CD4-positive, alpha-beta T cell treated with Interleukin-15 for 1 hour (primary cell): ENCODE results near the gene RHOU.
"Not testable (repeated sequence)": the region's sequence is repeated elsewhere in the genome, so short reads cannot be mapped to it uniquely, and the experiment has no call there.

Experiments
- DNase-seq: peaks from one replicate; pipeline ENCODE4 v3.0.0-alpha.2; 2020

The RHOU gene

GRCh38 chr1:228763561-228763960 is 28.3 kb downstream of the RHOU start:
- DNase-seq, result no peak

DNA sequence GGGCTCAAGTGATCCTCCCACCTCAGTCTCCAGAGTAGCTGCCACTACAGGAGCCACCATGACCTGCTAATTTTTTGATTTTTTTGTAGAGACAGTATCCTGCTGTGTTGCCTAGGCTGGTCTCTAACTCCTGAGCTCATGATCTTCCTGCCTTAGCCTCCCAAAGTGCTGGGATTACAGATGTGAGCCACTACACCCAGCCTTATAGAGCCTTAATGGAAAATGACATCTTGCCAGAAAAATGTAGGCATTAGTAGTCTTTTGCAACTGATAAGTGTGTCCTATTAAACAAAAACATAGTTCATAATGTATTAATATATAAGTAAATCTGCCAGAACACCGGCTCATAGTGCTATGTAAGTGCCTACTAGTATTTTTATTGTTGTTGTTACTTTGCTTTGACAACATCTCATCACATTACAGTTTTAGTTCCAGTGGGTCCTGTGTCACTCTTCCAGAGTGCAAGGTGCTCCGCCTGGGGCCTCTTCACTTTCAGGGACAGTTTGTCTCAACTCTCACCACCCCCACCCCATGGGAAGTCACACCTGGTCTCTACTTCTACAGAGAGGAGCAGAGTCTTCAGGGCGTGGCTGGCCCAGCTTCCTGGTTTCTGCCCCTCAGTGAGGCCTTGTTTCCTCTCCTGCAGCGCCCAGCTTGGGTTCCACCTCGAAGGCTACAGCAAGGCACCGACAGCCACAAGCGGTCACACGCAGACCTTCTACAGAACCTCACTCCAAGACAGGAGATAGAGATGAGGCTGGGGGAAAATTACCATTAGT is 30.1 kb downstream of the RHOU start:
- DNase-seq, result peak; percentile 46

GRCh38 chr1:228766788-228767187 is 31.5 kb downstream of the RHOU start:
- no peak for DNase-seq

DNA sequence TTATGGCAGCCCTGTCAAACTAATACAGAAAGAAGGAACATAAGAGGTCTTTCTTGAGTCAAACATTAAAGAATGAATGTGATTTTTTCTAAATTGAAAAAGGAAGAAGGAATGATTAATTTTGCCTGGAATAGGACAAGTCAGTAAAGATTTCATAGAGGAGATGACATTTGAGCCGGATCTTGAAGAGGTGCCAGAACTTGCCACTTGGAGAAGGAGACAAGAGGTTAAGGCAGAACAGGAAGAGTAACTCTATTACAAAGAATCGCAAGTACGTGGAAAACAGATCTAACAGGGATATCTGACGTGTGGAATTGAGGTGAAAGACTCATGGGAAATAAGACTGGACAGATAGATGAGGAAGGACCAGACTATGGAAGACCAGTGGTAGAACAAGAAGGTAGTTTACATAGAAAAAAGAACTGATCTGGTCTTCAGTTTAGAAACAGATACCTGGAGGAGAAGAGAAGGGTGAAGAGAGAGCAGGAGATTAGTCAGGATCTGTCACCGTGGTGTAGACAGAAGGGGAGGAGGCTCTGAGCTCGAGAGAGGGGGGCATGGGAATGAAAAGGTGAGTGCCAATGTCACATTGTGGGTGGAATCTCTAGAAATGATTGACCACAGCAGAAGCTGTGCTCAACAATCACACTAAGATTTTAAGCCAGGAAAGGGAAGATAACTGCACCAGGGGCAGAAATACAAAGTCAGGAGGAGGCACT is 32.5 kb downstream of the RHOU start:
- DNase-seq, result no peak

- no peak for DNase-seq
These were observed 33.2 kb downstream of the RHOU start for GRCh38 chr1:228768355-228769000.

GRCh38 chr1:228770779-228771223 is 35.5 kb downstream of the RHOU start:
- no peak for DNase-seq

GRCh38 chr1:228772516-228773212 is 37.4 kb downstream of the RHOU start:
- DNase-seq, result no peak

- DNase-seq, result not testable (repeated sequence)
These were observed 40.7 kb downstream of the RHOU start for GRCh38 chr1:228775946-228776345.

DNA sequence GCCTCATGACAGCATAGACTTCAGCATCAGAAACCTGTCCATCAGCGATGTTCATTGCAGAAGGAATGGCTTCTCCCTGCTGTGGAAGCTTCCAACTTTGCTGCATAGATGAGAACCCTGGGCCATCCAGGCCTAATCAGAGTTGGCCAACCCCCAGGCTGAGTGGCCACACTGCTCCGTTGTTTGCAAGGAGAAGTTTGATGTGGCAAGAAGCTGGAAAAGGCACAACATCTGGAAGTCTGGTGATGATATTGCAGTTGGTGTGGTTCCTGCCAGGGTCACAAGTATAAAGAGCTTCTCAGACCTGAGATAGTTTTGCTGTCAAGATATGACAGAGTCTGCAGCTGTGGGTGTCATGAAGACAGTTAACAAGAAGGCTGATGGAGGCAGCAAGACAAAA is 41.2 kb downstream of the RHOU start:
- no peak for DNase-seq

DNA sequence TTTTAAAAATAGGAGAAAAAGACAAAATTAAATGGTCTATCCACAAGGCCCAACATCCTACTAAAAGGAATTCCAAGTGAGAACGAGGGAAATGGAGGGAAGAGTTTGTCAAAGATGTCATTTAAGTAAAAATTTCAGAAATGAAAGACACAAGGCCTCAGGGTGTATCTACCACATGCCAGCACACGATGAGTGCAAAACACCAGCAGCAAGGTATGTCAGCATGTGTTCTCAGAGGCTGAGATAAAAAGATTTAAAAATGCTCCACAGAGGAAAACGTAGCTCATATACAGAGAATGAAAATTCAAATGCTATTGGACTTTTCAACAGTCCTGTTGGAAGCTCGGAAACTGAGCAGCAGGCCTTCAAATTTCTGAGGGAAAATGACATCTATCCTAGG is 42.0 kb downstream of the RHOU start:
- no peak for DNase-seq

DNA sequence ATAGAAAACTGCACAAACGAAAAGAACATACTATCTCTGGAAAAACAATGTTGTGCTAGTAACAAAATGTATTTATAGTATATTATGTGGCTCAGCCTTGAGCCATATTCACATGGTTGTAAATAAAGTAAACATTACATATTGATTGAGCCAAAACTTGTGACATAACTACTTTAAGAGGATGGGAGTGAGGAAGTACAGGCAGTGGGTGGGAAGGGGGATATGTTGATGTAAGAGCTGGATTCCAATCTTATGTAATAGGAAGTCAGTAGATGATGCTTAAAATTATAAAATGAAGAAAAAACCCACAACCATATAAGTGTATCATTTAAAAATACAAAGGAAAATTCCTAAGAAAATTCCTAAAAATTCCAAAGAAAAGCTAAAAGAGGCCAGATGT is 42.7 kb downstream of the RHOU start:
- no peak for DNase-seq

- no peak for DNase-seq
These were observed 43.2 kb downstream of the RHOU start for GRCh38 chr1:228778466-228778865.

DNA sequence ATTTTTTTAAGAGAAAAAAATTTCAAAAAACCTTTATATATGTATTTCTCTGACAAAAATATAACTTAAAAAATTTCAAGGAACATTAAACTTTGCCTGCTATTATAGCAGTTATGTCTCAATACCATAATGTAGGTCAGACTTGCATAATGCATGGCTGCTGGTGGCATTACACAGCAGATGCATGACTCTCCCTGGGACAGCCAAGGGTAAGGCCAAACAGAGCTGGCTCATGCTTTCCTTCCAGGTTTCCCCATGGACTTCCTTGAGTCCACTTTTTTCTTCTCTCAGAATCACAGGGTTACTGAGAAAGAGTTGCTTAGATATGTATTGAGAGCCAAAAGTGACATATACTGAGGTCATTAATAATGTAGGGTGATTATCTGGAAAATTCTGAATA is 43.7 kb downstream of the RHOU start:
- DNase-seq, result peak; percentile 26

DNA sequence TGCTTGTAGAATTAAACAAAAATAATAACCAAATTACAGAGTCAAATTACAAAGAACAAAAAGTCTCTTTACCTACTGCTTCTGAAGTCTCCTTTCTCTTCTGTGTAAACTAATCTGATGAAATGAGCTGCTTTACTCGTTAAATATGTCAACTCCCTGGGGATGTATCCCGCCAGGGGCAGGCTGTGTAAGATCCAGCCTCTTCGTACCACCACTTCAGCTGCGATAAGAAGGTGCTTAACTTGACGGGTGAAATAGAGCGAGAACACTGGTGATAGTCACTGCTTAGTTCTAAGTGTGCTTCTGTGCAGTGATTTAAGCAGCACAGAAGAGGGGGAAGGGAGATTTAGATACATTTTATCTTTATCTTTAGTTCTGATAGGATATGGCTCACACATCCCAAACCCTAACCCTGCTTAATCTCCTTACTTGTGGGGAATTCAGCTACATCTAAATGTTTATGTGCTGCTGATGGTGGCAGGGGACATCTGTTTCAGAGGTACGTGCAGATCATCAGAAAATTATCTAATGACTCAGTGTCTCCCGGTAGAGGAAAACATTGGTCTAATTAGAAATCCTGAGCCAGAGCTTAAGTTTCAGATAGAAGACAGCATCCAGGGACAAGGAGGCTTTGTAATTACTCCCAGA is 46.0 kb downstream of the RHOU start:
- no peak for DNase-seq

DNA sequence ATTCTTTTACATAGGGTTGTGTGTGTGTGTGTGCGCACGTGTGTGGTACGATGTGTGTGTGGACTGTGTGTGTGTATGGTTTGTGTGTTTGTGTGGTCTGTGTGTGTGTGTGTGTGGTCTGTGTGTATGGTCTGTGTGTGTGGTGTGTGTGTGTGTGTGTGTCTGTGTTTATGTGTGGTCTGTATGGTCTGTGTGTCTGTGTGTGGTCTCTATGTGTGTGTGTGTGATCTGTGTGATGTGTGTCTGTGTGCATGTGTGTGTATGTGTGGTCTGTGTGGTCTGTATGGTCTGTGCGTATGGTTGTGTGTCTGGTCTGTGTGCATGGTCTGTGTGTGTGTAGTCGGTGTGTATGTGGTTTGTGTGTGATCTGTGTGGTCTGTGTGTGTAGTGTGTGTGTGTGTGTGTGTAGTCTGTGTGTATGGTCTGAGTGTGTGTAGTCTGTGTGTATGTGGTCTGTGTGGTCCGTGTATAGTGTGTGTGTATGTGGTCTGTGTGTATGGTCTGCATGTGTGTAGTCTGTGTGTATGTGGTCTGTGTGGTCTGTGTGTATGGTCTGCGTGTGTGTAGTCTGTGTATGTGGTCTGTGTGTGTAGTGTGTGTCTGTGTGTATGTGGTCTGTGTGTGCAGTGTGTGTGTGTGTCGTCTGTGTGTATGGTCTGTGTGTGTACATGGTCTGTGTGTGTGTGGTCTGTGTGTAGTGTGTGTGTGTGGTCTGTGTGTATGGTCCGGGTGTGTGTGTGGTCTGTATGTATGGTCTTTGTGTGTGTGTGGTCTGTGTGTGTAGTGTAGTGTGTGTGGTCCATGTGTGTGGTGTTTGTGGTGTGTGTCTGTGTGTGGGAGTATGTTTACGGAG is 46.8 kb downstream of the RHOU start:
- no peak for DNase-seq

DNA sequence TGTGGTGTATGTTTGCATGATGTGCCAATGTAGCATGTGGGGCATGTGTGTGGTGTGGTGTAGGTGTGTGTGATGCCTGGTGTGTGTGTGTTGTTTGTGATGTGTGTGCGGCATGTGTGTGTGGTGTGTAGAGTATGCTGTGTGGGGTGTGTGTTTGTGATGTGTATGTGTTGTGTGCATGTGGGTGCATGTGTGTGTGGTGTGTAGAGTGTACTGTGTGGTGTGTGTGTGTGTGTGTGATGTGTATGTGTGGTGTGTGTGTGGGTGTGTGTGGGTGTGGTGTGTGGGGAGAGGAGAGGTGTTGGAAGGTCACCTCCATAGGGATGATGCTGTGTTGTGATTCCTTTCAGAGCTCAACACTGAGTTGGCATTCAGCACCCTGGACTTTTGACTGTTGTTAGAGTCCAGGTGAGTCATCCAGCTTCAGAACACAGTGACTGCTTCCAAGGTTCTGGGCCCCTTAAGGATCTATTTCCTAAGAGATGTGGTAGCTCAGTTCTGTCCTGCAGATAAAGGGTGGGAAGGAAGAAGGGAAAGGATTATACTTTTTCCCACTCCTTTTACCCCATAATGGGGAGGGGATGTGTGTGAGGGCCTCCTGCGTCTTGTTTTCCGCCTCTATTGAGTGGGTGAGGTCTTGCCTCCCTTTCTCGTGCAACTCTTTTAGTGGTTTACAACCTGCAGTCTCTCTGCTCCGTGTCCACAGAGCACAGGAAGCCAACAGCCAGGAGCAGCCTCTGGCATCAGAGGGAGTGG is 47.6 kb downstream of the RHOU start:
- DNase-seq, result no peak

GRCh38 chr1:228783418-228784040 is 48.2 kb downstream of the RHOU start:
- no peak for DNase-seq

- no peak for DNase-seq
These were observed 48.9 kb downstream of the RHOU start for GRCh38 chr1:228784181-228784580.

DNA sequence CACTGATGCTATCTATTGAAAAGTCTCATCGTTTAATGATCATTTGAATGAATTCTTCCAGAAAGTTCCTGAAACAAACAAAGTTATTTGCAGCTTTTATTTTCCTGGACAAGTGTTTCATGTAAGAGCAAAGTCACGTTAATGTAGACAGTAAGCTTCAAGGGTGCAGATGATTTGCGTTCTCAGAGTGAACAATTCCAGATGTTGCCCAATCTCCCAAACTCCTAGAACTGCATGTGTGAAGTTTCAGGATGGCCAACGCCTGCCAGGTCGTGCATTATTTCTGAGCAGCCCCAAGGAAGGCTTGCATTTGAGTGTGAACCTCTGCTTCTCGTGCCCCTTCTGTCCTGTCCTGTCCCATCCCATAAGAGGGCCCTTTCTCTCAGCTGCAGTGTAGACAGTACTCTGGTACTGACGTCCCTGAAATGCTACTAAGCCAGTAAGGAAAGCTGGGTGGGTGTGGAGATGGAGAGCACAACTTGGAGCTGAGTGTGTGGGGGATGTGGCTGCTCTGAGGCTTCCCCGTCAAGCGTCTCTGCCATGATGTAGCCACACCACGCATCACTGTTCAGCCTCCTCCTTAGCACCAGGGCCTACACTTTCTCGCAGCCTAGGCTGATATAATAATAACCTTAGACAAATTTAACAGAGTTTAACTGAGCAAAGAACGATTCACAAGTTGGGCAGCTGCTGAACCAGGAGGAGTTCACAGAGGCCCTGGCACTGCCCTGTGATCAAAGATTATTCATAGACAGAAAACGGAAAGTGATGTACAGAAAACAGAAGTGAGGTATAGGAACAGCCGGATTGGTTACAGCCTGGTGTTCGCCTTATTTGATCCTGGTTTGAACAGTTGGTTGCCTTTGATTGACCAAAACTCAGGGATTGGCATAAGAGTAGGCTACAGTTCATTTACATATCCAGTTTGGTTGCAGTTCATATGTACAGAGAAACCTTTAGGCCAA is 50.4 kb downstream of the RHOU start:
- DNase-seq, result no peak
